HepG2 (cell line): ENCODE measurements around the gene IGFBP5. TPM values are rescaled to one million over a fixed set of nuclear protein-coding genes. Genes with fewer than 3 reads are reported as not detected.

ENCODE experiments used
- FOXA3 ChIP-seq: IDR thresholded peaks from 2 replicates; pipeline ENCODE4 v1.6.1; 2016; ENCODE audit warnings: missing genetic modification reagents, missing compliant biosample characterization
- LCORL ChIP-seq, 2 experiments: fragments of 450-650 bp in 1 of 2; sonication (generic) in 1 of 2; formaldehyde crosslinking in 1 of 2; IDR thresholded peaks; 2 replicates each; pipeline versions ENCODE4 v1.5.0 to v1.6.1; 2017 to 2020; ENCODE audit warnings: antibody characterized with exemption in 1 of 2, missing genetic modification reagents in 1 of 2
- ZMAT3 ChIP-seq: sonication (generic); formaldehyde crosslinking; conservative IDR thresholded peaks from 2 replicates; pipeline ENCODE4 v1.7.0; 2021; ENCODE audit warnings: missing genetic modification reagents
- ZNF350 ChIP-seq: sonication (generic); formaldehyde crosslinking; IDR thresholded peaks from 2 replicates; pipeline ENCODE4 v1.4.0; 2020; ENCODE audit warnings: mild to moderate bottlenecking, low read depth, missing genetic modification reagents, borderline replicate concordance
- polyA plus RNA-seq, 8 experiments: library from polyadenylated mRNA; depleted of rRNA in 3 of 8; stranded (reverse) in 7 of 8; unstranded in 1 of 8; fragments of >200 nt; fragmentation: Illumina TruSeq in 4 of 8; extraction: Trizol in 4 of 8; gene quantifications; 2 replicates each; pipeline versions ENCODE4 v1.2.1 to v1.2.3, GENCODE V29; 2011 to 2016; ENCODE audit warnings: low read depth in 4 of 8, missing spikeins in 1 of 8, mixed read lengths in 1 of 8; ENCODE audit not compliant: insufficient read depth in 1 of 8
- total RNA-seq, 5 experiments: library from RNA; depleted of rRNA; stranded (reverse); fragments of >200 nt; fragmentation: Illumina TruSeq; extraction: Trizol; gene quantifications; 2 replicates each; pipeline ENCODE4 v1.2.3, GENCODE V29; 2016; ENCODE audit warnings: low read depth in 1 of 5
- TF ChIP-seq, protein P1 (sequence below): sonication (generic); formaldehyde crosslinking; IDR thresholded peaks from 2 replicates; pipeline ENCODE4 v1.4.0; 2020; ENCODE audit warnings: missing genetic modification reagents, borderline replicate concordance
- TF ChIP-seq, protein P2 (sequence below): IDR thresholded peaks from 2 replicates; pipeline ENCODE4 v1.6.1; 2016; ENCODE audit warnings: mild to moderate bottlenecking
- TF ChIP-seq, protein P3 (sequence below): sonication (generic); formaldehyde crosslinking; conservative IDR thresholded peaks from 2 replicates; pipeline ENCODE4 v1.4.0; 2020; ENCODE audit warnings: mild to moderate bottlenecking, missing genetic modification reagents, moderate library complexity
- TF ChIP-seq, protein P4 (sequence below): IDR thresholded peaks from 2 replicates; pipeline ENCODE4 v1.6.1; 2018; ENCODE audit warnings: missing genetic modification reagents
- TF ChIP-seq, protein P5 (sequence below): sonication (generic); formaldehyde crosslinking; conservative IDR thresholded peaks from 2 replicates; pipeline ENCODE4 v1.8.1; 2023; ENCODE audit warnings: missing genetic modification reagents
- TF ChIP-seq, protein P6 (sequence below): sonication (generic); formaldehyde crosslinking; IDR thresholded peaks from 2 replicates; pipeline ENCODE4 v1.8.1; 2023; ENCODE audit warnings: mild to moderate bottlenecking, missing genetic modification reagents

IGFBP5 gene
- total and polyA plus RNA-seq, 2 of the 13 experiments (the other 11 are each of a cell fraction or from before 2014, with no cell fraction given): 0.15 TPM; not detected in 1

DNA sequence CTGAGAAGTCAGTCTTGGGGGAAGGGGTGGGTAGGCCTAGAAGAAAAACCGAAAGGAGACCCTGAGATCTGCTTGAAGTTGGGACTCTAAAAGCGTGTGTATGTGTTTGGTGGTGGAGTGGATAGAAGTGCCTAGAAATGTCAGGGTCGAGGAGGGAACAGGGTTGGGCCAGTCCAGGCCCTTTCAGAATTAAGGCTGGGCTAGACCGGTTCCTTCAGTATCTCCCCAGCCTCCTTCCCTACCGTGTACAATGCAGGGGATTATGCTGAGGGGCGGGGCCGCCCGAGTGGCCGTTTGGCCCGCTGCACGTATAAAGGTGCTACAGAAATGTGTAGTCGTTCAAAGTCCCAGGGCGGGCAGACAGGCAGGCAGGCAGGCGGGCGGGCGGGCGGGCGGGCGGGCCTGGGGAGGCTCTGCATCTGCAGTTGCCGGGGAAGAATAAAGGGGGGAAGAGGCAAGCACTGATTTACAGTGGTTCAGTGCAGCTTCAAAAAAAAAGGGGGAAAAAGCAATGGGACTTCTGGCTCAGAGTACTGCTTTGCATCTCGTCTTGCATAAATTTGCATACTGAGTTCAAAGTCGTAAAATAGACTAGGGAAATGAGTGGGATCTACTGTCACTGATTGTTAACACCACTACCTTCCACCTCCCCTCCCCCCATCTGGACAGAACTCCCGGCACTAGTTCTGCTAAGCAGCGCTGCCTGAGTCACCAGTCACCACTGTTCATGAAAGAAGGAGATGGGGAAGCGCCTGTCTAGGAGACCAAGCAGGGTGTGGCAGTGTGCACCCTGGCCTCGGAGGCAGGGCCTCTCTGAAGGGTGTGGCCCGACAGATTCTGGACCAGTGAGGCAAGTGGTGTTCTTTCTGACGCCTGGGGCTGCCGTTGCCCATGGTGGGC lies 58.5 kb downstream of the IGFBP5 start (continued):
- TF ChIP-seq, protein P1, sequence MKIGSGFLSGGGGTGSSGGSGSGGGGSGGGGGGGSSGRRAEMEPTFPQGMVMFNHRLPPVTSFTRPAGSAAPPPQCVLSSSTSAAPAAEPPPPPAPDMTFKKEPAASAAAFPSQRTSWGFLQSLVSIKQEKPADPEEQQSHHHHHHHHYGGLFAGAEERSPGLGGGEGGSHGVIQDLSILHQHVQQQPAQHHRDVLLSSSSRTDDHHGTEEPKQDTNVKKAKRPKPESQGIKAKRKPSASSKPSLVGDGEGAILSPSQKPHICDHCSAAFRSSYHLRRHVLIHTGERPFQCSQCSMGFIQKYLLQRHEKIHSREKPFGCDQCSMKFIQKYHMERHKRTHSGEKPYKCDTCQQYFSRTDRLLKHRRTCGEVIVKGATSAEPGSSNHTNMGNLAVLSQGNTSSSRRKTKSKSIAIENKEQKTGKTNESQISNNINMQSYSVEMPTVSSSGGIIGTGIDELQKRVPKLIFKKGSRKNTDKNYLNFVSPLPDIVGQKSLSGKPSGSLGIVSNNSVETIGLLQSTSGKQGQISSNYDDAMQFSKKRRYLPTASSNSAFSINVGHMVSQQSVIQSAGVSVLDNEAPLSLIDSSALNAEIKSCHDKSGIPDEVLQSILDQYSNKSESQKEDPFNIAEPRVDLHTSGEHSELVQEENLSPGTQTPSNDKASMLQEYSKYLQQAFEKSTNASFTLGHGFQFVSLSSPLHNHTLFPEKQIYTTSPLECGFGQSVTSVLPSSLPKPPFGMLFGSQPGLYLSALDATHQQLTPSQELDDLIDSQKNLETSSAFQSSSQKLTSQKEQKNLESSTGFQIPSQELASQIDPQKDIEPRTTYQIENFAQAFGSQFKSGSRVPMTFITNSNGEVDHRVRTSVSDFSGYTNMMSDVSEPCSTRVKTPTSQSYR: peak; percentile 70; the same call in 1 of the 2 replicates
- TF ChIP-seq LCORL (IDR thresholded peaks at IDR 0.05): no peak
- TF ChIP-seq LCORL (CRISPR knock-in tag; IDR thresholded peaks at IDR 0.05): peak; percentile 59
- no peak for TF ChIP-seq ZNF350 (CRISPR knock-in tag)
- TF ChIP-seq, protein P2, sequence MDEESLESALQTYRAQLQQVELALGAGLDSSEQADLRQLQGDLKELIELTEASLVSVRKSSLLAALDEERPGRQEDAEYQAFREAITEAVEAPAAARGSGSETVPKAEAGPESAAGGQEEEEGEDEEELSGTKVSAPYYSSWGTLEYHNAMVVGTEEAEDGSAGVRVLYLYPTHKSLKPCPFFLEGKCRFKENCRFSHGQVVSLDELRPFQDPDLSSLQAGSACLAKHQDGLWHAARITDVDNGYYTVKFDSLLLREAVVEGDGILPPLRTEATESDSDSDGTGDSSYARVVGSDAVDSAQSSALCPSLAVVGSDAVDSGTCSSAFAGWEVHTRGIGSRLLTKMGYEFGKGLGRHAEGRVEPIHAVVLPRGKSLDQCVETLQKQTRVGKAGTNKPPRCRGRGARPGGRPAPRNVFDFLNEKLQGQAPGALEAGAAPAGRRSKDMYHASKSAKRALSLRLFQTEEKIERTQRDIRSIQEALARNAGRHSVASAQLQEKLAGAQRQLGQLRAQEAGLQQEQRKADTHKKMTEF (CRISPR knock-in tag): no peak
- TF ChIP-seq, protein P3, sequence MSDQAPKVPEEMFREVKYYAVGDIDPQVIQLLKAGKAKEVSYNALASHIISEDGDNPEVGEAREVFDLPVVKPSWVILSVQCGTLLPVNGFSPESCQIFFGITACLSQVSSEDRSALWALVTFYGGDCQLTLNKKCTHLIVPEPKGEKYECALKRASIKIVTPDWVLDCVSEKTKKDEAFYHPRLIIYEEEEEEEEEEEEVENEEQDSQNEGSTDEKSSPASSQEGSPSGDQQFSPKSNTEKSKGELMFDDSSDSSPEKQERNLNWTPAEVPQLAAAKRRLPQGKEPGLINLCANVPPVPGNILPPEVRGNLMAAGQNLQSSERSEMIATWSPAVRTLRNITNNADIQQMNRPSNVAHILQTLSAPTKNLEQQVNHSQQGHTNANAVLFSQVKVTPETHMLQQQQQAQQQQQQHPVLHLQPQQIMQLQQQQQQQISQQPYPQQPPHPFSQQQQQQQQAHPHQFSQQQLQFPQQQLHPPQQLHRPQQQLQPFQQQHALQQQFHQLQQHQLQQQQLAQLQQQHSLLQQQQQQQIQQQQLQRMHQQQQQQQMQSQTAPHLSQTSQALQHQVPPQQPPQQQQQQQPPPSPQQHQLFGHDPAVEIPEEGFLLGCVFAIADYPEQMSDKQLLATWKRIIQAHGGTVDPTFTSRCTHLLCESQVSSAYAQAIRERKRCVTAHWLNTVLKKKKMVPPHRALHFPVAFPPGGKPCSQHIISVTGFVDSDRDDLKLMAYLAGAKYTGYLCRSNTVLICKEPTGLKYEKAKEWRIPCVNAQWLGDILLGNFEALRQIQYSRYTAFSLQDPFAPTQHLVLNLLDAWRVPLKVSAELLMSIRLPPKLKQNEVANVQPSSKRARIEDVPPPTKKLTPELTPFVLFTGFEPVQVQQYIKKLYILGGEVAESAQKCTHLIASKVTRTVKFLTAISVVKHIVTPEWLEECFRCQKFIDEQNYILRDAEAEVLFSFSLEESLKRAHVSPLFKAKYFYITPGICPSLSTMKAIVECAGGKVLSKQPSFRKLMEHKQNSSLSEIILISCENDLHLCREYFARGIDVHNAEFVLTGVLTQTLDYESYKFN: peak; percentile 46; the same call in 1 of the 2 replicates
- TF ChIP-seq, protein P4, sequence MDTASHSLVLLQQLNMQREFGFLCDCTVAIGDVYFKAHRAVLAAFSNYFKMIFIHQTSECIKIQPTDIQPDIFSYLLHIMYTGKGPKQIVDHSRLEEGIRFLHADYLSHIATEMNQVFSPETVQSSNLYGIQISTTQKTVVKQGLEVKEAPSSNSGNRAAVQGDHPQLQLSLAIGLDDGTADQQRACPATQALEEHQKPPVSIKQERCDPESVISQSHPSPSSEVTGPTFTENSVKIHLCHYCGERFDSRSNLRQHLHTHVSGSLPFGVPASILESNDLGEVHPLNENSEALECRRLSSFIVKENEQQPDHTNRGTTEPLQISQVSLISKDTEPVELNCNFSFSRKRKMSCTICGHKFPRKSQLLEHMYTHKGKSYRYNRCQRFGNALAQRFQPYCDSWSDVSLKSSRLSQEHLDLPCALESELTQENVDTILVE (CRISPR knock-in tag): no peak
- TF ChIP-seq, protein P5, sequence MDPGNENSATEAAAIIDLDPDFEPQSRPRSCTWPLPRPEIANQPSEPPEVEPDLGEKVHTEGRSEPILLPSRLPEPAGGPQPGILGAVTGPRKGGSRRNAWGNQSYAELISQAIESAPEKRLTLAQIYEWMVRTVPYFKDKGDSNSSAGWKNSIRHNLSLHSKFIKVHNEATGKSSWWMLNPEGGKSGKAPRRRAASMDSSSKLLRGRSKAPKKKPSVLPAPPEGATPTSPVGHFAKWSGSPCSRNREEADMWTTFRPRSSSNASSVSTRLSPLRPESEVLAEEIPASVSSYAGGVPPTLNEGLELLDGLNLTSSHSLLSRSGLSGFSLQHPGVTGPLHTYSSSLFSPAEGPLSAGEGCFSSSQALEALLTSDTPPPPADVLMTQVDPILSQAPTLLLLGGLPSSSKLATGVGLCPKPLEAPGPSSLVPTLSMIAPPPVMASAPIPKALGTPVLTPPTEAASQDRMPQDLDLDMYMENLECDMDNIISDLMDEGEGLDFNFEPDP: no peak
- TF ChIP-seq FOXA3: 0 out of 2 replicates have a peak, but pooled peaks have one; percentile 18
- 0 out of 2 replicates have a peak, but pooled peaks have one; percentile 48 for TF ChIP-seq ZMAT3 (CRISPR knock-in tag)
- TF ChIP-seq, protein P6, sequence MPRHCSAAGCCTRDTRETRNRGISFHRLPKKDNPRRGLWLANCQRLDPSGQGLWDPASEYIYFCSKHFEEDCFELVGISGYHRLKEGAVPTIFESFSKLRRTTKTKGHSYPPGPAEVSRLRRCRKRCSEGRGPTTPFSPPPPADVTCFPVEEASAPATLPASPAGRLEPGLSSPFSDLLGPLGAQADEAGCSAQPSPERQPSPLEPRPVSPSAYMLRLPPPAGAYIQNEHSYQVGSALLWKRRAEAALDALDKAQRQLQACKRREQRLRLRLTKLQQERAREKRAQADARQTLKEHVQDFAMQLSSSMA (CRISPR knock-in tag): no peak
